HG02970 (cell line): ENCODE measurements around the gene MACROD2.
"Not testable (repeated sequence)": the region's sequence is repeated elsewhere in the genome, so short reads cannot be mapped to it uniquely, and the experiment has no call there.

ENCODE experiments used
- ATAC-seq: cut with Tn5 transposase; IDR thresholded peaks from one replicate; pipeline ENCODE4 v1.9.1; 2021; ENCODE audit warnings: mild to moderate bottlenecking, moderate library complexity, moderate number of reproducible peaks; ENCODE audit not compliant: unreplicated experiment, low FRiP score

MACROD2 gene

DNA sequence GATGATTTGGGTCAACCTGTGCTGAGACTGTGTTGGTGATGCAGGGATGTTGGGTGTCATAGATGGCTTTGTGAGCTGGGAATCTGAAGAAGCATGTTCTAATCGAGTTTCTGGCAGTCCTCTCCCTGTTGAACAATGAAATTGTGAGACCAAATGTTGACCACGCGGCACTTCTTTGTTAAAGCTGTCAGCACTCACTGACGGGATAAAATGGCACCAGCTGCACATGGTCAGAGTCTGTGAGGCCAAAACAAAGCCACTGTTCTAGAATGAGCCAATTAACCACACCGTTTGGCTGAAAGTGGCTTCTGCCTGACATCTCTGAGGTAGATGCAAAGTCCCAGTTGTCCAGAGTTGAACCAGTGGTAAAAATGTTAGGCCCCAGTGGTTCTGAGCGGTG, 2015.7 kb downstream of the MACROD2 start:
- no peak for ATAC-seq

- no peak for ATAC-seq
Observed at GRCh38 chr20:16011519-16011918, 2016.2 kb downstream of the MACROD2 start.

- not testable (repeated sequence) for ATAC-seq
Observed at GRCh38 chr20:16012934-16013333, 2017.6 kb downstream of the MACROD2 start.

- ATAC-seq, result no peak
Observed at GRCh38 chr20:16013631-16014030, 2018.3 kb downstream of the MACROD2 start.

DNA sequence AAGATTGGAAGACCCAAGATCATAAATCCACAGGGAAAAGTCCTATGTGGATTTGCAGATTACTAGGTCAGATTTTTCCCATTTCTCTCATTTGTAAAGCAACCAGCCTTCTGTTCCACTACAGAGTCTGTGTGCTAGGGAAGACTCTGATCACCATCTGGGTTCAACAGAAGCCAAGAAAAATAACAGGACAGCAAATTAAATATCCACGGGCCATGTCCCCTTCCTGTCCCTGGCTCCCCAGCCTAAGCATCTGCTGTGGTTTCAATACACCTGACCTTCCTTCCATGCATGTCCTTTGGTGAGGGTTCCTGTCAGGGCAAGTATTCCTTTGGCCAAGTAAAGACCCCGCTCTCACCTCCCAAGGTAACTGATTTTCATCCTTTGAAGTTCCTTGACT, 2019.1 kb downstream of the MACROD2 start:
- no peak for ATAC-seq

DNA sequence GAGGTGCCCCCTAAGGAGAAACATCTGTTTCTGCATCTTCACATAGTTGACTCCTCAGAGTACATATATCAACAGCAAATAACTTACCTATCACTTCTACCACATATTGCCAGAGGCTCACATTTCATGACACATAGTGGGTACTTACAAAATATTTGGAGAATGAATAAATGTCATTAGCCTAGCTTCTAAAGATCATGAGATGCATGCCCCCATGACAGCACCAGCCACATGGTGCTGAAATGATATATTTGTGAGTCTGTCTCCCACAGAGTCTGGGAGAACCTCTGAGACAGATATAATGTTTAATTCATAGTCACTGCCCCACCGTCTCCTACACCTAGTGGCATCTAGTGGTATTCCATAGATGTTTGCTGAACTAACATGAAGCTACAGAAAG, 2022.3 kb downstream of the MACROD2 start:
- ATAC-seq, result no peak

- no peak for ATAC-seq
Observed at GRCh38 chr20:16018881-16019280, 2023.6 kb downstream of the MACROD2 start.

- no peak for ATAC-seq
Observed at GRCh38 chr20:16020971-16021370, 2025.7 kb downstream of the MACROD2 start.

- no peak for ATAC-seq
Observed at GRCh38 chr20:16025084-16025483, 2029.8 kb downstream of the MACROD2 start.

DNA sequence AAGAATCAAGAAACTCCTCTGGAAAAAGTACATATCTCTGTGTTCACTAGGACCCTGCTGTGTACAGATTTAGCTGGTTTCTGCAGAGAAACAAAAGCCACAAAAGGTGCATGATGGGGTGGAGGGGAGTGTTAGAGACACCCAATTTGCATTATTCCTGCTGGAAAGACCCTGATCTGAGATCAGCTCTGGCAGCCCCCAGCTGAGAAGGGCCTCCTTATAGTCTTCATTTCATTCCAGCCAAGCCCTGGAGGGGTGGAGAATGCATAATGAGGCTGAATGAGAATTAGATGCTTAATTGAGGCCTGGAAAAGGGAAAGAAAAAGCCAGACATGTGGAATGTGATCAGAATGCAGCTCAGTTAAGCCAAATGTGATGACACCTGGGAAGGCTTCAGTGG, 2032.4 kb downstream of the MACROD2 start:
- no peak for ATAC-seq

GRCh38 chr20:16028923-16029322, 2033.6 kb downstream of the MACROD2 start:
- no peak for ATAC-seq

GRCh38 chr20:16030253-16030652, 2034.9 kb downstream of the MACROD2 start:
- no peak for ATAC-seq

GRCh38 chr20:16035576-16035975, 2040.3 kb downstream of the MACROD2 start:
- no peak for ATAC-seq

GRCh38 chr20:16036331-16036730, 2041.0 kb downstream of the MACROD2 start:
- no peak for ATAC-seq

DNA sequence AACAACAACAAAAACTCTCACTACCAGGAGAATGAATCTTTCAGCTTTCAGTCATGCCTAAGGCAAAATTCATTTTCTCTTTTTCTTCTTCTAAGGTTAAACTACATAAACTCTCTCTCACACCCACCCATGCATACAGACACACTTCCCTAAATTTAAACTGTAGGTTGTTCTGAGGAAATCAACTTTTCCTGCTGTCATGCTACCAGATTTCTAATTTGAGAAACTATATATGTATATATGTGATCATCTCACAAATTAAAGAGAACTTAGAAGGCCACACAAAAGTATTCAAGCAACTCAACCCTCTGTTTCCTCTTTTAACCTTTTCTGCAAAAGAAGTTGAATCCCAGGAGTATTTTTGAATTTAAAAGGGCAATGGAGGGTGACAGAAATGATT, 2045.4 kb downstream of the MACROD2 start:
- no peak for ATAC-seq

DNA sequence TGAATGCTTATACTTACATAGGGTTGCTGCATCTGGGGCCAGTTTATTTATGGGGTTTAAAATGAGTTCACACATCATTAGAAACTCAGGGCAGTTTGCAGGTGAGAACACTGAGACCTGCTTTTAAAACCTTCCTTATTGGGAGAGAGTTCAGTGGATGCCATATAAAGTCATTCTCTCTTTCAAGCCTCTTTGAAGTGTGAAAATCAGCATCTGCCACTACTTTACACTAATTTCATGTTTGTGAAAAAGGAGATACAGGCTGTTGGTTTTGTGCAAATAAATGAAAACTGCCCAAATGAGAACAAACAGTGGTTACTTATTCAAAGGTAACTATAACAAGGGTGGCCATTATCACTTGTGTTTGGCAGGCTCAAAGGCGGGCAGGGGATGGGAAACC, 2047.4 kb downstream of the MACROD2 start:
- no peak for ATAC-seq

DNA sequence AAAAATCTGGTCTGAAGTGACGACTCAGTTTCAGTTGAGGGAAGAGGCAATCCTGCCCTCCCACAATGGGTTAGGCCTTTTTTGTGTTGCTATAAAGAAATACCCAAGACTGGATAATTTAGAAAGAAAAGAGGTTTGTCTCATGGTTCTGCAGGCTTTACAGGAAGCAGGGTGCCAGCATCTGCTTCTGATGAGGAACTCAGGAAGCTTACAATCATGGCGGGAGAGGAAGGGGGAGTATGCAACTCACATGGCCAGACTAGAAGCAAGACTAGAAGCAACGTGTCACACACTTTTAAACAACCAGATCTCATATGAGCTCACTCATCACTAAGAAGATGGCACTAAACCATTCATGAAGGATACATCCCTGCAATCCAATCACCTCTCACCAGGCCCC, 2048.6 kb downstream of the MACROD2 start:
- ATAC-seq, result no peak

DNA sequence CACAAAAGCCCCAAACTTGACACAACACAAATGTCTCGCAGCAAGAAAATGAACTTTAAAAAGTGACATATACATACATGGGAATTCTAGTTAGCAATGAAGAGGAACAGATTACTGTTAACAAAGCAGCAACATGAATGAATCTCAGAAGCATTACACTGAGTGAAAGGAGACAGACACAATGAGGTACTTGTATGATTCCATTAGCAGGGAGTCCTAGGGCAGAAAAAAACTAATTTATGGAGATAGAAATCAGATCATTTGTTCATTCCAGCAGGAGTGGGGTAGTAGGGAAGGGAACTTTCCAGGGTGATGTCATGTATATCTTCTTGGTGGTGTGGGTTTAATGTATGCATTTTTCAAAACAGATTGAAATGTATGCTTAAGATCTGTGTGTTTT, 2053.6 kb downstream of the MACROD2 start:
- no peak for ATAC-seq

DNA sequence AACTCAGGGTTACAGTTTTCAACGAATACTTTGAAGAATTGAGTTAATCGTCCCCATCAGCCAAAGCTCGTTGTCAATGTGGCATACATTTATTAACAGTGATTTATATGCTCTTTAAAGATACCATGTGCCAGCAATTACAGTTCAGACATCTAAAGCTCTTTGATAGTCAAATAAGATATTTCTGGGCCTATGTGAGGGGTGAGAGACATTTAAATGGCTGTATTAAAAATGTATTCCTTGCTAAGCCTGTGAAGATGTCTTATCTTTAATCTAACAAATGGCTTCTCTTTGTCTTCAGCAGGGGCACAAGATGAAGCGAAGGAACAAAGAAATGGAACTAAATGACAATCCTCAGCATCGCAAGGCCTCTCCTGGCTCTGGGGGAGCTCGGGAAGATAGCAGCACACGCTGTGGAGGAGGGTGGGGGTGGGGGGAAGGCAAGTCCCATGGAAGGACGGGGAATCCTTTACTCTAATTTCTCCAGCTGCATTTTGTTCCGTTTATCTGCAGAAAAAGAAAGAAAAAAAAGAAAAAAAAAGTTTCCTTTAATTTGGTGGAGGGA, 2054.3 kb downstream of the MACROD2 start:
- ATAC-seq, result no peak

DNA sequence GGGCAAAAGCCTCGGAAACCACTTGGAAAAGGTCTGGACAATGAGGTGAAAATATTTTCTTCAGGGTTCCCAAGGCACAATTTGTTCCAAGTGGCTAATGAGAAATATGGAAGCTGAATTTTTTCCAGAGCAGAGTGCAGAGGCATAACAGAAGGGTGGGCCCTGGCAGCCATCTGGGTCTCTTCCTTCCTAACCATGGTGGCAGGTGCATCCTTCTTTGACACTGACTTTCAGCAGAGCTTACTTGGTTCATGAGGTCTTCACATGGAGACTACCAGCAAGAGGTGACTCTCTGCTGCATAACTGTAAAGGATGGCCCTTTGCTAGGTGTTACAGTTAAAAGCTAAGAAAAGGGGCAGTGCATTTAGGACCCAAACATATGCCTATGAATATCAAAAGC, 2055.1 kb downstream of the MACROD2 start:
- ATAC-seq, result no peak

- no peak for ATAC-seq
Observed at GRCh38 chr20:16051968-16052367, 2056.7 kb downstream of the MACROD2 start.

DNA sequence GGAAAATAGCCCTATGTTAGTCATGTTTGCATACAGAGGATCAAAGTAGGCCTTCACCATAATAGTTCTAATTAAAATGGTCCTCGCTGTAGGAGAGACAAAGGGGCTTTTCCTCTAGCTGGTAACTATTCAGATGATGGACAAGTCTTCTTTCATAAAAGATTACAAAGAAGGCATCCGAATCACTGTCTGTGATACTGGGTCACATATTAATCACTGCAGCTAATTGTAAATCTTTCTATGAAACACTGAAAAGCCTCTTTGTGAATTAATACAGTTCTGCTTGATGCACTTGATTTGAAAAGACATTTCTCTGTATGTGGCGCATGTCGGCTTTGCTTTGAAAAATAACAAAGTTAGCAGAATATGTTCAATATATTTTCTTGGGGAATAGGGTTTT, 2057.1 kb downstream of the MACROD2 start:
- no peak for ATAC-seq

DNA sequence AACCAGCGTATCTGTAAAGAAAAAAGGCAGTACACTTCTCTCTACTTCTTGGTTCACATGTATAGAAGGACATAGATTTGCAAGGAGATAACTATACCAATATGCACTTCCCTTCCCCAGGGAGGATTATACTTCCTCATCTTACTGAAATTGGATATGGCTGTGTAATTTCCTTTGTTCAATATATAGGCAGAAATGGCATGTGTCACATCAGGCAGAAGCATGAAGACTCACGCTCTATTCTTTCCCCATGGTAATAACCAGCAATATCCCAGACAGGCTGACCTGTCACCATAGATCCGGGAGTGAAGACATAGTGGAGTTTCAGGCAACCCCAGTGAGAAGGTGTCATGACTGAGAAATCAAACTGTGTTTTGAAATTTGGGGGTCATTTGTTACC, 2059.7 kb downstream of the MACROD2 start:
- ATAC-seq, result no peak
